ENCODE measurements around the gene GLB1L.

DNA sequence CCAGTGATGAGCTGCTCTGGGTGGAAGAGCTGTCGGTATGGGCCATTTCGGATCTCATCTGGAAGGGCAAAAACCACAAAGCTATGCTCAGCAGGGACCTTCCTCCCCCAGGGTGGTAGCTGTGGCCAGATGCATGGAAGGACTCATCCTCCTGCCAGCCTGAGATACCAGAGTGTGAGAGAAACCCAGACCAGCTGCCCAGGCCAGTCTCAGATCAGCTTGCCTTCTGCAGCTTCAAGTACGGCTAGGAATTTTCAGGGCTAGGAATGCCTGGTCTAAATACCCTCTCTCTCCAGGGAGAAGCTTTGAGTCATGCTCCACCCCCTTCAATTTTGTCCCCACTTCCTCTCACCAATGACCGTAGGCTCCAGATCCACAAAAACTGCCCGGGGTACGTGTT, 6.4 kb upstream of the GLB1L start:
- TF ChIP-seq, protein P1, sequence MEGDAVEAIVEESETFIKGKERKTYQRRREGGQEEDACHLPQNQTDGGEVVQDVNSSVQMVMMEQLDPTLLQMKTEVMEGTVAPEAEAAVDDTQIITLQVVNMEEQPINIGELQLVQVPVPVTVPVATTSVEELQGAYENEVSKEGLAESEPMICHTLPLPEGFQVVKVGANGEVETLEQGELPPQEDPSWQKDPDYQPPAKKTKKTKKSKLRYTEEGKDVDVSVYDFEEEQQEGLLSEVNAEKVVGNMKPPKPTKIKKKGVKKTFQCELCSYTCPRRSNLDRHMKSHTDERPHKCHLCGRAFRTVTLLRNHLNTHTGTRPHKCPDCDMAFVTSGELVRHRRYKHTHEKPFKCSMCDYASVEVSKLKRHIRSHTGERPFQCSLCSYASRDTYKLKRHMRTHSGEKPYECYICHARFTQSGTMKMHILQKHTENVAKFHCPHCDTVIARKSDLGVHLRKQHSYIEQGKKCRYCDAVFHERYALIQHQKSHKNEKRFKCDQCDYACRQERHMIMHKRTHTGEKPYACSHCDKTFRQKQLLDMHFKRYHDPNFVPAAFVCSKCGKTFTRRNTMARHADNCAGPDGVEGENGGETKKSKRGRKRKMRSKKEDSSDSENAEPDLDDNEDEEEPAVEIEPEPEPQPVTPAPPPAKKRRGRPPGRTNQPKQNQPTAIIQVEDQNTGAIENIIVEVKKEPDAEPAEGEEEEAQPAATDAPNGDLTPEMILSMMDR (IDR thresholded peaks at IDR 0.05): no peak
- no peak for TF ChIP-seq POLR2AphosphoS5 (IDR thresholded peaks at IDR 0.05; ENCODE audit: insufficient read depth in 1 of 2, low read depth in 1 of 2)

Measured in vagina (tissue), 2 donors.